HFF-Myc (cell line): Measurements from ENCODE around the gene MXRA7.

ENCODE experiments used
- DNase-seq: peaks from one replicate; pipeline ENCODE4 v3.0.0-alpha.2; 2011; ENCODE audit warnings: low read depth; ENCODE audit errors: extremely low read depth
- H3K4me3 ChIP-seq: replicated peaks from 2 replicates; pipeline ENCODE4 v1.5.1; 2011; ENCODE audit warnings: low read depth, mild to moderate bottlenecking, control low read depth, low read length
- TF ChIP-seq, protein P1 (sequence below): IDR thresholded peaks from 2 replicates; pipeline ENCODE4 v1.5.1; 2012; ENCODE audit warnings: mild to moderate bottlenecking, low read depth, low read length, control low read depth; ENCODE audit errors: missing control alignments

The MXRA7 gene, protein sequence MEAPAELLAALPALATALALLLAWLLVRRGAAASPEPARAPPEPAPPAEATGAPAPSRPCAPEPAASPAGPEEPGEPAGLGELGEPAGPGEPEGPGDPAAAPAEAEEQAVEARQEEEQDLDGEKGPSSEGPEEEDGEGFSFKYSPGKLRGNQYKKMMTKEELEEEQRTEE

GRCh38 chr17:76710863-76711611 lies at the start of gene MXRA7:
Gene MXRA7 (minus strand): TSS chr17:76710965. CDS start chr17:76710946, 19 bp downstream.
- TF ChIP-seq, protein P1, sequence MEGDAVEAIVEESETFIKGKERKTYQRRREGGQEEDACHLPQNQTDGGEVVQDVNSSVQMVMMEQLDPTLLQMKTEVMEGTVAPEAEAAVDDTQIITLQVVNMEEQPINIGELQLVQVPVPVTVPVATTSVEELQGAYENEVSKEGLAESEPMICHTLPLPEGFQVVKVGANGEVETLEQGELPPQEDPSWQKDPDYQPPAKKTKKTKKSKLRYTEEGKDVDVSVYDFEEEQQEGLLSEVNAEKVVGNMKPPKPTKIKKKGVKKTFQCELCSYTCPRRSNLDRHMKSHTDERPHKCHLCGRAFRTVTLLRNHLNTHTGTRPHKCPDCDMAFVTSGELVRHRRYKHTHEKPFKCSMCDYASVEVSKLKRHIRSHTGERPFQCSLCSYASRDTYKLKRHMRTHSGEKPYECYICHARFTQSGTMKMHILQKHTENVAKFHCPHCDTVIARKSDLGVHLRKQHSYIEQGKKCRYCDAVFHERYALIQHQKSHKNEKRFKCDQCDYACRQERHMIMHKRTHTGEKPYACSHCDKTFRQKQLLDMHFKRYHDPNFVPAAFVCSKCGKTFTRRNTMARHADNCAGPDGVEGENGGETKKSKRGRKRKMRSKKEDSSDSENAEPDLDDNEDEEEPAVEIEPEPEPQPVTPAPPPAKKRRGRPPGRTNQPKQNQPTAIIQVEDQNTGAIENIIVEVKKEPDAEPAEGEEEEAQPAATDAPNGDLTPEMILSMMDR, result no peak
- no peak for DNase-seq
- H3K4me3 ChIP-seq, result peak within 1 kb of the TSS; percentile 70

GRCh38 chr17:76758570-76758969 lies 47.8 kb upstream of the MXRA7 start:
- TF ChIP-seq, protein P1, result no peak
- DNase-seq, result no peak
- H3K4me3 ChIP-seq, result no peak overlapping the region

- H3K4me3 ChIP-seq, result no peak overlapping the region
- TF ChIP-seq, protein P1, result no peak
- no peak for DNase-seq
Measured at GRCh38 chr17:76757256-76757655, 46.5 kb upstream of the MXRA7 start.

DNA sequence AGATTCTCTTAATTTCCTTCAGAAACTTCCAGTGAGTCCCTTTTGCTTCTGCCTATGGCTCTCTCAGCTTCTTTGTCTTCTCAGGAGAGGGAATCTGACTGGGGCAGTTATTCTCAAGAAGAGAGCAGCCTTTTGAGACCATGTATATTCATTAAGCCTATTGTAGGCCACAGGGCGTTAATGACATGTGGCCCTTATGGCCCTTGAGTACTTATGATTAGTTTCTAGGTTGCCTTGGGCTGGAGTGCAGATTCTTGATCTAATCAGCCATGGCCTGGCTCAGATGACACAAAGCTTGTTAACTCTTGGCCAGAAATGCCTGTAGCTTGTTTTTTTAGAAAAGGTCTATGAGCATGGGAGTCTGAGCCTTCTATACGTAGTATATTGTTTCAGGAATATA lies 44.5 kb upstream of the MXRA7 start:
- TF ChIP-seq, protein P1, result no peak
- no peak for DNase-seq
- no peak overlapping the region for H3K4me3 ChIP-seq

GRCh38 chr17:76753061-76753961 lies 42.5 kb upstream of the MXRA7 start:
- DNase-seq, result no peak
- TF ChIP-seq, protein P1, result no peak
- H3K4me3 ChIP-seq, result no peak overlapping the region

- no peak for DNase-seq
- no peak overlapping the region for H3K4me3 ChIP-seq
- TF ChIP-seq, protein P1, result no peak
Measured at GRCh38 chr17:76752006-76752405, 41.2 kb upstream of the MXRA7 start.
